K562 (cell line): Measurements from ENCODE around the gene GAK.

Source experiments
- BCOR ChIP-seq: fragments of 450-650 bp; IDR thresholded peaks from 2 replicates; pipeline ENCODE4 v1.6.1; 2016
- CBFB ChIP-seq: sonication (generic); formaldehyde crosslinking; IDR thresholded peaks from 2 replicates; pipeline ENCODE4 v1.4.0; 2020; ENCODE audit warnings: mild to moderate bottlenecking, missing genetic modification reagents
- CTCF ChIP-seq, 3 experiments: IDR thresholded peaks in 2 of 3; conservative IDR thresholded peaks in 1 of 3; 2 replicates each; pipeline ENCODE4 v1.5.1; 2011 to 2012; ENCODE audit warnings: low read length in 3 of 3, mild to moderate bottlenecking in 3 of 3, control low read depth in 2 of 3, improper control_type of control experiment in 1 of 3, inconsistent platforms in 1 of 3, low read depth in 1 of 3, mixed read lengths in 1 of 3, moderate library complexity in 1 of 3; ENCODE audit not compliant: insufficient read depth in 2 of 3
- DMBX1 ChIP-seq: fragments of 250-450 bp; sonication (Bioruptor Pico); IDR thresholded peaks from 2 replicates; pipeline ENCODE4 v1.8.0; 2022; ENCODE audit warnings: inconsistent platforms, mild to moderate bottlenecking, moderate library complexity, borderline replicate concordance
- ESRRA ChIP-seq: fragments of 450-650 bp; IDR thresholded peaks from 2 replicates; pipeline ENCODE4 v1.6.1; 2014; ENCODE audit warnings: low read depth, mild to moderate bottlenecking, moderate library complexity, borderline replicate concordance
- FOXK2 ChIP-seq, 2 experiments: fragments of 450-650 bp; IDR thresholded peaks in 1 of 2; conservative IDR thresholded peaks in 1 of 2; 2 replicates each; pipeline ENCODE4 v1.6.1; 2016; ENCODE audit warnings: low read depth in 2 of 2, mild to moderate bottlenecking in 1 of 2
- NFE2L1 ChIP-seq: fragments of 450-650 bp; IDR thresholded peaks from 2 replicates; pipeline ENCODE4 v1.6.1; 2016; ENCODE audit warnings: missing genetic modification characterization, low read depth, mild to moderate bottlenecking, missing compliant biosample characterization, moderate library complexity, borderline replicate concordance
- SRF ChIP-seq, 2 experiments: fragments of 250-450, 450-650 bp in 1 of 2; sonication (Bioruptor Pico) in 1 of 2; sonication (generic) in 1 of 2; formaldehyde crosslinking; IDR thresholded peaks; 2 replicates each; pipeline versions ENCODE4 v1.5.0 to v1.5.1; 2020 to 2022; ENCODE audit warnings: mild to moderate bottlenecking in 1 of 2, missing genetic modification reagents in 1 of 2
- YY1 ChIP-seq, 3 experiments: IDR thresholded peaks; 2 replicates each; pipeline ENCODE4 v1.6.1; 2011; ENCODE audit warnings: low read length in 2 of 3, mild to moderate bottlenecking in 2 of 3, moderate library complexity in 2 of 3, borderline replicate concordance in 1 of 3, control low read depth in 1 of 3, low read depth in 1 of 3; ENCODE audit not compliant: insufficient read depth in 3 of 3, insufficient replicate concordance in 2 of 3, control insufficient read depth in 1 of 3, insufficient read length in 1 of 3; ENCODE audit errors: extremely low read depth in 1 of 3
- ZNF146 ChIP-seq: IDR thresholded peaks from one replicate; pipeline ENCODE4 v1.6.1; 2018; ENCODE audit warnings: missing compliant biosample characterization; ENCODE audit not compliant: unreplicated experiment
- ZNF766 ChIP-seq: fragments of 200-800 bp; sonication (Bioruptor generic); conservative IDR thresholded peaks from 2 replicates; pipeline ENCODE4 v1.6.1; 2016; ENCODE audit warnings: missing genetic modification characterization, missing compliant biosample characterization
- ZSCAN32 ChIP-seq: fragments of 450-650 bp; formaldehyde crosslinking; IDR thresholded peaks from 2 replicates; pipeline ENCODE4 v1.4.0; 2020; ENCODE audit warnings: mild to moderate bottlenecking, moderate library complexity
- TF ChIP-seq, protein P1 (sequence below): sonication (generic); formaldehyde crosslinking; IDR thresholded peaks from 2 replicates; pipeline ENCODE4 v1.8.0; 2022; ENCODE audit warnings: mild to moderate bottlenecking, low read depth, missing genetic modification reagents
- TF ChIP-seq, protein P2 (sequence below): fragments of 250-450 bp; sonication (Bioruptor Pico); IDR thresholded peaks from 2 replicates; pipeline ENCODE4 v1.5.1; 2021; ENCODE audit warnings: mild to moderate bottlenecking

GRCh38 chr4:819401-820229 is 112.5 kb downstream of the GAK start:
- no peak for TF ChIP-seq ZNF766 (CRISPR knock-in tag)
- TF ChIP-seq DMBX1 (CRISPR knock-in tag): no peak
- TF ChIP-seq ZNF146: no peak
- TF ChIP-seq BCOR: no peak
- TF ChIP-seq ESRRA: no peak
- TF ChIP-seq SRF (CRISPR knock-in tag; IDR thresholded peaks at IDR 0.05): no peak
- no peak for TF ChIP-seq CTCF (IDR thresholded peaks at IDR 0.05 in 2 of 3, conservative IDR thresholded peaks at IDR 0.05 in 1 of 3; ENCODE audit: insufficient read depth in 2 of 3, low read depth in 1 of 3, low read length in 3 of 3)
- TF ChIP-seq, protein P1, sequence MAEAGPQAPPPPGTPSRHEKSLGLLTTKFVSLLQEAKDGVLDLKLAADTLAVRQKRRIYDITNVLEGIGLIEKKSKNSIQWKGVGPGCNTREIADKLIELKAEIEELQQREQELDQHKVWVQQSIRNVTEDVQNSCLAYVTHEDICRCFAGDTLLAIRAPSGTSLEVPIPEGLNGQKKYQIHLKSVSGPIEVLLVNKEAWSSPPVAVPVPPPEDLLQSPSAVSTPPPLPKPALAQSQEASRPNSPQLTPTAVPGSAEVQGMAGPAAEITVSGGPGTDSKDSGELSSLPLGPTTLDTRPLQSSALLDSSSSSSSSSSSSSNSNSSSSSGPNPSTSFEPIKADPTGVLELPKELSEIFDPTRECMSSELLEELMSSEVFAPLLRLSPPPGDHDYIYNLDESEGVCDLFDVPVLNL (CRISPR knock-in tag): no peak
- no peak for TF ChIP-seq YY1 (IDR thresholded peaks at IDR 0.05; ENCODE audit: borderline replicate concordance in 1 of 3, control insufficient read depth in 1 of 3, extremely low read depth in 1 of 3, insufficient read depth in 3 of 3, insufficient read length in 1 of 3, insufficient replicate concordance in 2 of 3, low read depth in 1 of 3, low read length in 2 of 3)
- TF ChIP-seq ZSCAN32 (CRISPR knock-in tag): no peak
- TF ChIP-seq FOXK2 (conservative IDR thresholded peaks at IDR 0.05 in 1 of 2, IDR thresholded peaks at IDR 0.05 in 1 of 2; ENCODE audit: low read depth in 2 of 2): no peak
- TF ChIP-seq, protein P2, sequence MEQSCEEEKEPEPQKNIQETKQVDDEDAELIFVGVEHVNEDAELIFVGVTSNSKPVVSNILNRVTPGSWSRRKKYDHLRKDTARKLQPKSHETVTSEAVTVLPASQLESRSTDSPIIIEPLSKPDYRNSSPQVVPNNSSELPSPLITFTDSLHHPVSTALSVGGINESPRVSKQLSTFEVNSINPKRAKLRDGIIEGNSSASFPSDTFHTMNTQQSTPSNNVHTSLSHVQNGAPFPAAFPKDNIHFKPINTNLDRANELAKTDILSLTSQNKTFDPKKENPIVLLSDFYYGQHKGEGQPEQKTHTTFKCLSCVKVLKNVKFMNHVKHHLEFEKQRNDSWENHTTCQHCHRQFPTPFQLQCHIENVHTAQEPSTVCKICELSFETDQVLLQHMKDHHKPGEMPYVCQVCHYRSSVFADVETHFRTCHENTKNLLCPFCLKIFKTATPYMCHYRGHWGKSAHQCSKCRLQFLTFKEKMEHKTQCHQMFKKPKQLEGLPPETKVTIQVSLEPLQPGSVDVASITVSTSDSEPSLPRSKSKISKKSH (CRISPR knock-in tag): no peak
- no peak for TF ChIP-seq CBFB (CRISPR knock-in tag)
- TF ChIP-seq NFE2L1: no peak
